ENCODE data around the gene ADPRM.

The ADPRM gene, protein sequence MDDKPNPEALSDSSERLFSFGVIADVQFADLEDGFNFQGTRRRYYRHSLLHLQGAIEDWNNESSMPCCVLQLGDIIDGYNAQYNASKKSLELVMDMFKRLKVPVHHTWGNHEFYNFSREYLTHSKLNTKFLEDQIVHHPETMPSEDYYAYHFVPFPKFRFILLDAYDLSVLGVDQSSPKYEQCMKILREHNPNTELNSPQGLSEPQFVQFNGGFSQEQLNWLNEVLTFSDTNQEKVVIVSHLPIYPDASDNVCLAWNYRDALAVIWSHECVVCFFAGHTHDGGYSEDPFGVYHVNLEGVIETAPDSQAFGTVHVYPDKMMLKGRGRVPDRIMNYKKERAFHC

DNA sequence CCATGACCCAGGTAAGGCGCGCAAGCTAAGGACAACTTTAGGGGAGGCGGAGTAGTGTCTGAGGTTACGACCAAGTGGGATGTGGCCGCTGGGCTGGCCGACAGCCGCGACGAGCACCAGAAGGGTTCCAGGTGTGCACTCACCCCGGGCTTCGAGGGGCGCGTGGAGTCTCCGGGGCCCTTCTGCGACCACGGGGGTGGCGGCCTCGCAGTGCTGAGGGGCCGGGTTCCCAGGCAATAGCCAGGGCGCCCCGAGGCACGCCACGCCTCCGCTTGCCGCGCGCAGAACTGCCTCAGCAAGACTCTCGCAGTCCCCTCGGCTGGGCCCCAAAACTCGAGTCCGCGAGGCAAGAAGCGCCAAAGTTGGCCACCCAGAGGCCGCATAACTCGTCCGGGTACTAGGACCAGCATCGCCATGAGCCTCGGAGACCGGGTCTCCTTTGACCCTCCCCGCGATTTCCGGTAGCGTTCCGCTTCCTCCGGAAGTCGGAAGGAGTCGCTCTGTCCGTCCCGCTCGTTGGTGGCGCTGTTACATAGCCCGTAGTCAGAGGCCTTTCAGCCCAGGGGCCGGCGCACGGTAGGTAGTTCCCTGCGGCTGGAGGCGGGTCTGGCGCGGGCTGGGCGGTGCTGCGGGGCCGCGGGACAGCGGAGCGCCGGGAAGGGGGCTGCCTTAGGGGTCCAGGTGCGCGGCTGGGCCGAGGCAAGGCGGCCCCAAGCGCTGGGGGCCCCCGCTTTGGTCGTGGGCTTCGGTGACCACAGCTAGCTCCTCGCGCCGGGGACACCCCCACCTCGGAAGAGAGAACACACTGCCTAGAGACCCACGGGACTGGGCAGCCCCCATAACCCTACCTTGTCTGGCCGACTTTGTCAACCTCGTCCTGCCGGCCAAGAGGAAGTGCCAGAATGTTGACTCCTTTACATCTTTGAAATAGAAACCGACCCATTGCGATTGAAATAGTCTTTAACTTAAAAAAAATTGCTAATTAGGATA is at the start of gene ADPRM, which contains the start of gene SCO1:
Gene ADPRM, plus strand, starts transcription at position 503 of the 990 bp plus-strand sequence. CDS start 7,333 bp downstream, outside the sequence.
Gene SCO1, minus strand, starts transcription at position 442 of the 990 bp plus-strand sequence. Its CDS starts 26 bp downstream, at position 416.
- Mint-ChIP-seq H3K4me1 (peaks cover 64% of the 10 kb centered on the region), H3K9me3 (no peaks in the 10 kb centered on the region), H3K27ac (peak within 1 kb of the TSS; percentile 91), H3K4me3 (peak within 1 kb of the TSS; percentile 87), H3K27me3 (no peaks in the 10 kb centered on the region), H3K36me3 (ENCODE audit: low read depth) (peaks cover 42% of the 10 kb centered on the region)
- DNase-seq: peak; percentile 91
- peak; percentile 99 for ATAC-seq

DNA sequence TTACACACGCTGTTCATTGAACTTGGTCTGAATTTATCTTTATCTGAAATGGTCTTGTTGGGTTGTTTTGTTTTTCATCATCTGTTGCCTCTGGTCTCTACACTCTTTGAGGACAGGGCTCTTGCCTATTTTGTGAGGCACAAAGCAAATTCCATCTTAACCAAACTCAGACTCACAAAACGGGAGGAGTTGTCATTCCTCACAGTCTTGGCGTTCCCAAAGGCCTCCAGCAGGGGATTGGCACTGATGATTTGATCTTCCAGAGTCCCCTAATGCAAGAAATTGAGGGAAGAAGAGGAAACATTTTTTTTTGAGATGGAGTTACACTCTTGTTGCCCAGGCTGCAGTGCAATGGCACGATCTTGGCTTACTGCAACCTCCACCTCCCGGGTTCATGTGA is 49.0 kb upstream of the ADPRM start:
- ATAC-seq (no peak), DNase-seq (no peak)
- Mint-ChIP-seq H3K9me3 (no peaks in the 10 kb centered on the region), H3K4me3 (no peak overlapping the region), H3K27me3 (no peaks in the 10 kb centered on the region), H3K4me1 (peaks cover 11% of the 10 kb centered on the region), H3K27ac (no peak overlapping the region), H3K36me3 (ENCODE audit: low read depth) (peaks cover 11% of the 10 kb centered on the region)

DNA sequence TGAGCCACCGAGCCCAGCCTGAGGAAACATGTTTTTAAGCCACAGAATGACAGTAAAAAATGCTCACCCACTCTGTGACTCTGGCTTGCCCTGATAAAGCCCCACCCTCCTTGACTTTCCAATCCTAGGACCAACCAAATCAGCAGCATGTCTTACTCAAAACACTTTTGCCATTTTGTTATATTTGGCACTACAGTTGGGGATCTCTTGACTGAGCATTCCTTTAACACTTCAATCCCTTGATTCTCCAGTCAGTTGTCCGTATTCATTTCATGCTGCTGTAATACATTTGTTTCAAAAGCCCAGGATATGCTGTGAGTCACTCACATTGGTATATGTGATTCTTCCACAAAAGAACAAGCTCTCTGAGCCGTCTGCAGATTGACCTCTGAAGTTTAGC is 48.4 kb upstream of the ADPRM start:
- peaks cover 11% of the 10 kb centered on the region for H3K36me3 Mint-ChIP-seq (ENCODE audit: low read depth)
- ATAC-seq: no peak
- no peak overlapping the region for H3K27ac Mint-ChIP-seq
- H3K27me3 Mint-ChIP-seq: no peaks in the 10 kb centered on the region
- no peaks in the 10 kb centered on the region for H3K9me3 Mint-ChIP-seq
- no peak for DNase-seq
- peaks cover 15% of the 10 kb centered on the region for H3K4me1 Mint-ChIP-seq
- H3K4me3 Mint-ChIP-seq: no peak overlapping the region

DNA sequence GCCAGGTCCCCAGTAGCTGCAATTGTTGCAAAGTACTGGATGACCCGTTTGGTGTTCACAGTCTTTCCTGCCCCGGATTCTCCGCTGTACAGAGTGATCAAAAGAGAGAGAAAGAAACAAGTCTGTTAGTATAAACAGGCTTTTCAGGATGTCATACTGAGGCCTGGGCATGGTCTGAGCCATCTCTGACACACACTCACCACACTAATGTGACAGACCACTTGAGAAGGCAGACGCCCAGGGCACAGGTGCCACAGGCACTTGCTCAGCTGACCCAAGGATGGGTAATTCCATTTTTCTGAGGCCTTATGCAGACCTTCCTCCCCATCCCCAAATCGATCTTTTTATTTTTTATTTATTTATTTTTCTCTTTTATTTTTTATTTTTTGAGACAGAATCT is 47.8 kb upstream of the ADPRM start:
- Mint-ChIP-seq H3K27ac (no peak overlapping the region), H3K9me3 (no peaks in the 10 kb centered on the region)

DNA sequence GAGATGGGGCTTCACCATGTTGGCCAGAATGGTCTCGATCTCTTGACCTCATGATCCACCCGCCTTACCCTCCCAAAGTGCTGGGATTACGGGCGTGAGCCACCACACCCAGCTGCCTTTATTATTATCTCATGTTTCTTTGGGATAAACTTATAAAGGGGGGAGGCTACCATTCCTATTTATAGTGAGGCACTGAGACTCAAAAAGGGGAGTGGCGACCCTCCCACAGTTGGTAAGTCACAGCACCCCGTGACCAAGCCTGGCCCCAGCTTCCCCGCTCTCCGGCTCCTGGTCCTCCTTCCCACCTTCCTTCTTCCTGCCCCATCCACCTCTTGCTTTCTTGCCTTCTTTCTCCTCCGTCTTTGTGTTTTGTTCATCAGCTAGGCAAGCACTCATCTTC is 45.5 kb upstream of the ADPRM start:
- peaks cover 15% of the 10 kb centered on the region for H3K4me1 Mint-ChIP-seq
- no peaks in the 10 kb centered on the region for H3K9me3 Mint-ChIP-seq
- ATAC-seq: no peak
- DNase-seq: no peak
- H3K27ac Mint-ChIP-seq: no peak overlapping the region
- peaks cover 2% of the 10 kb centered on the region for H3K36me3 Mint-ChIP-seq (ENCODE audit: low read depth)
- no peaks in the 10 kb centered on the region for H3K27me3 Mint-ChIP-seq
- no peak overlapping the region for H3K4me3 Mint-ChIP-seq

More for the DNA sequence above, 47.8 kb upstream of the ADPRM start:
- Mint-ChIP-seq H3K27me3 (no peaks in the 10 kb centered on the region), H3K4me1 (peaks cover 15% of the 10 kb centered on the region), H3K36me3 (ENCODE audit: low read depth) (peaks cover 6% of the 10 kb centered on the region), H3K4me3 (no peak overlapping the region)
- DNase-seq: no peak
- ATAC-seq: no peak

DNA sequence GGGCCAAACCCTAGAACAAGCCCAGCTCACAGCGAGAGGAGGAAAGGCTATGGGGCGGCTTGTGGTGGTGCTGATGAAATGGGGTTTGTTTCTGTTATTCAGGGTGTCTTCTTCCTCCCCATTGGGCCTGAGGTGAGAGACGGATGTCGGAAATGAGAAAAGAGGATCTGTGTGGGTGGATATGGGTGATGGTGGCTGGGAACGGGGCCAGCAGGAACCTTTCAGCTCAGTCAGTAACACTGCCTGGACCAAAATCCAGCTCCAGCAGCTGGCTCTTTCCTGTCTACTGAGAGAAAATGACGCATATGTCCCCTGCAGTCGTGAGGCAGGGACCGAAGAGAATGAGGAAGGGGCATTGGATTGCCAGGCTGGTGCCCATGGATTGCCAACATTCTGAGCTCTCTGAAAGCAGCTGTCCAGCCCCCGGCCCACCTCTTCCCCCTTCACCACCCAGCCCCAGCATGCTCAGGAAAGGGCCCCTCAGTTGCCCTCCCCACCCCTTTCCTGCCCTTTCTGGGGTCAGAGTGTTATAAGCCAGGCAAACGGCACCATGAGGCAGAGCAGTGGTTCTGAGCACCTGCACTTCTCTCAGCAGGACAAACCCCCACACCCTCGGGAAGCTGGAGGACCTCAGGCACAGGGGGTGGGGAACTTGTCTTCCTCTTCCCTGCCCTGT is 44.3 kb upstream of the ADPRM start:
- ATAC-seq: peak; percentile 64

DNA sequence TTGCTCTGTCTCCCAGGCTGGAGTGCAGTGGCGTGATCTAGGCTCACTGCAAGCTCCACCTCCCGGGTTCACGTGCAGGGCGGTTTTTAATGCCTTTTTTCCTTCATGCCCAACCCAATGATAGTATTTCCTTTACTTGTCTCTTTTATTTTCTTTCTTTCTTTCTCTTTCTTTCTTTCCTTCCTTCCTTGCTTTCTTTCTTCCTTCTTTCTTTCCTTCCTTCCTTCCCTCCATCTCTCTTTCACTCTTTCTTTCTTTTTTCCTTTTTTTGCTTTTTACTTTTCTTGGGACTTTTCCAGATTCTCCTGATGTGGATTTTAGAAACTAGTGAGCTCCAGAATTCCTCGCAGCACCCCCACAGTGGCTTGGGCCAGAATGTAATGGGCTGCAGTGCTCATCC is 43.4 kb upstream of the ADPRM start:
- ATAC-seq: no peak
- H3K4me3 Mint-ChIP-seq: no peak overlapping the region
- no peak for DNase-seq
- H3K9me3 Mint-ChIP-seq: no peaks in the 10 kb centered on the region
- H3K4me1 Mint-ChIP-seq: peaks cover 15% of the 10 kb centered on the region
- no peaks in the 10 kb centered on the region for H3K27me3 Mint-ChIP-seq
- no peaks in the 10 kb centered on the region for H3K36me3 Mint-ChIP-seq (ENCODE audit: low read depth)
- no peak overlapping the region for H3K27ac Mint-ChIP-seq

More for the DNA sequence above, 44.3 kb upstream of the ADPRM start:
- Mint-ChIP-seq H3K27ac (peak overlapping the region; percentile 47), H3K4me1 (peaks cover 15% of the 10 kb centered on the region), H3K4me3 (no peak overlapping the region), H3K36me3 (ENCODE audit: low read depth) (peaks cover 2% of the 10 kb centered on the region), H3K27me3 (no peaks in the 10 kb centered on the region), H3K9me3 (no peaks in the 10 kb centered on the region)
- DNase-seq: peak; percentile 18

DNA sequence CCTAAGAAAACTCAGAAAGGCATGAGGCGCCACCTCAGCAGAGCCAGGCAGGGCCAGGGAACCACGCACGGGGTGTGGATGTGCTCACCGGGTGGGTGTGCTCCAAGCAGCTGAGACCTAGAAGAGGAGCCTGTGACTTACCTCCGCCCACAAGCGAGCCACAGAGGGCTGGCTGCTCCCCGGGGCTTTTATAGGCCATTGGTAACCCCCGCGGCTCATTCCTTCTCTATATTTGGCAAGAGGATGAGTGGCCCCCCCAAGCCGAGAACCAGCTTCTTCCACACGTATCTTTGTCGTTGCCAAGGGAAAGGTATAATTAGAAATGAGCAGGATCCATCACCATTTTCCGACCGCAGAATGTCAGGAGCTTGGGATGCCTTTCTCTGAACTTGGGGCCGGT is 40.2 kb upstream of the ADPRM start, which contains the start of gene MYH3:
Gene MYH3, minus strand, starts transcription at position 162 of the 400 bp plus-strand sequence. CDS start 2,245 bp downstream, outside the sequence.
- no peak for ATAC-seq
- Mint-ChIP-seq H3K4me3 (no peak within 1 kb of the TSS), H3K9me3 (no peaks in the 10 kb centered on the region), H3K27ac (no peak within 1 kb of the TSS), H3K27me3 (no peaks in the 10 kb centered on the region), H3K36me3 (ENCODE audit: low read depth) (peaks cover 6% of the 10 kb centered on the region), H3K4me1 (peaks cover 13% of the 10 kb centered on the region)
- no peak for DNase-seq

DNA sequence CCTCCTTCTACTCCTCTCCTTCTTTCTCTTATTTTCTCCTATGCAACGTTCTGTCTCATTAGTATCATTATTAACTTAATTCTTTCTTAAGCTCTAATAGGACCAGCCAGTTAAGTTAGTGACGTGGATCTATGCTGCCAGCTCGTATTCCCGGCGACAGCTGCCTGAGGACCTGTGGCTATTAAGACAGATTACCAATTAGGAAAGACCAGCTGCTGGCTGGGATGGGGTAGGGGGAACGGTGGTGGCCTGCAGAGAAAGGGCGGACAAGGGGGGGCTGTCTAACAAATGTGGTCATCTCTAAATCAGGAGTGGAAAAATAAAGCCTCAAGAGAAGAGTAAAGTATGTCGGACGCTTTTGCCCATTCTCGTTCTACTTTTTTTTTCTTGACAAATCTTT is 39.5 kb upstream of the ADPRM start:
- no peak overlapping the region for H3K4me3 Mint-ChIP-seq
- ATAC-seq (no peak), DNase-seq (no peak)
- H3K27ac Mint-ChIP-seq: no peak overlapping the region
- no peaks in the 10 kb centered on the region for H3K9me3 Mint-ChIP-seq
- H3K4me1 Mint-ChIP-seq: peaks cover 9% of the 10 kb centered on the region
- peaks cover 6% of the 10 kb centered on the region for H3K36me3 Mint-ChIP-seq (ENCODE audit: low read depth)
- H3K27me3 Mint-ChIP-seq: no peaks in the 10 kb centered on the region

DNA sequence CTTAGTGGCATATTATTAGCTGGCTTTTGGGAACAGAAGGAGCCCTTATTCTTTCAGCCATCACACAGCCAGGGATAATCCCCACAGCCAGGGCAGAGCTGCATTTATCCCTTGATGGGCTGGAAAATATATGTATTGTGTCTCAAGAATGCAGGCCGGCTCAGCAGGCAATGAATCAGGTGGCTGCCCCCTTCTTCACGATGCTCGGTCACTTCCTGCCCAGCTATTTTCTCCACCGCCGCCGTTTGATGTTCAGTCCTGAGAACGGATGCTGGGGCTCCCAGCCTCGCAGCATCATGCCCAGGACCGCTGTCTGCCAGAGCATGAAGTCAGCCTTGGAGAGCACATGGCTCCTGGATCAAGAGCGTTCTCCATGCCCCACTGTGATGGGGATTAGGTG is 36.0 kb upstream of the ADPRM start:
- ATAC-seq (no peak), DNase-seq (no peak)
- Mint-ChIP-seq H3K9me3 (no peaks in the 10 kb centered on the region), H3K27me3 (no peaks in the 10 kb centered on the region), H3K4me1 (no peaks in the 10 kb centered on the region), H3K27ac (no peak overlapping the region), H3K4me3 (no peak overlapping the region), H3K36me3 (ENCODE audit: low read depth) (peaks cover 11% of the 10 kb centered on the region)

DNA sequence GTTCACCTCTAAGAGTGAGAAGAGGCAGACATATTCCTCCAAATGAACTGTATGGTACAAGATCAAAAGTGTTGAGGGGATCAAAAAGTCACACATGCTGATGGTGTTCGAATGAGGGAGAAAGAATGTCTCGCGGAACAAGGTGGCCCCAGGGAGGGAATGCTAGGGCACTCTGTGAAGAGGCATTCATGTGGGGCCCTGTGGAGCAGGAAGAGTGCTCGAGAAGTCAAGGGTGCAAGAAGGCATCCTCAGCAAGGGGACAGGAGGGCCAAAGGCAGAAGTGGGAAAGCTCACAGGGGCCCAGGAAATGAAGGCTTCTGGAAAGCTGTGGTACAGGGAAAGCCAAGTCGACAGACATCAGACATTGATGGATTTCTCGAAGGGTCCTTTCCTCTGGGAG is 34.2 kb upstream of the ADPRM start:
- DNase-seq: no peak
- Mint-ChIP-seq H3K27ac (no peak overlapping the region), H3K4me3 (no peak overlapping the region), H3K27me3 (no peaks in the 10 kb centered on the region), H3K4me1 (no peaks in the 10 kb centered on the region), H3K36me3 (ENCODE audit: low read depth) (peaks cover 17% of the 10 kb centered on the region), H3K9me3 (no peaks in the 10 kb centered on the region)
- no peak for ATAC-seq

DNA sequence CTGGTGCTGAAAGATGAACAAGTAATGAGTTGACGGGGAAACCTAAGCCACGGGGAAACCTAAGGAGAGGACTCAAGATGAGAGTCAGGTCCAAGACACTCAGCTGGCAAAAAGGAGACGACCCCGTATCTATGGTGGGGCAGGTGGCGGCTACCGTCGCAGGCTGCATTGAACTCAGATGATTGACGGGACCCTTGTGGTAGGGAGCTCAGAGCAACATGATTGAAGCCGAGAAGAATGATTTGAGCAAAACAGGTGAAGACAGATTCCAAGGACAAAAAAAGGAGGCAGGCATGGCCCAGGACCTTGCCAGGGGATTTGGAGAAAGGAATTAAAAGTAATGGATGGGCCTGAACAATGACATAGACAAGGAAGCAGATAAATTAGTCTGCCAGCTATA is 32.8 kb upstream of the ADPRM start:
- Mint-ChIP-seq H3K4me3 (no peak overlapping the region), H3K27me3 (no peaks in the 10 kb centered on the region), H3K36me3 (ENCODE audit: low read depth) (peaks cover 15% of the 10 kb centered on the region), H3K9me3 (no peaks in the 10 kb centered on the region), H3K4me1 (no peaks in the 10 kb centered on the region), H3K27ac (no peak overlapping the region)
- ATAC-seq (no peak), DNase-seq (no peak)

DNA sequence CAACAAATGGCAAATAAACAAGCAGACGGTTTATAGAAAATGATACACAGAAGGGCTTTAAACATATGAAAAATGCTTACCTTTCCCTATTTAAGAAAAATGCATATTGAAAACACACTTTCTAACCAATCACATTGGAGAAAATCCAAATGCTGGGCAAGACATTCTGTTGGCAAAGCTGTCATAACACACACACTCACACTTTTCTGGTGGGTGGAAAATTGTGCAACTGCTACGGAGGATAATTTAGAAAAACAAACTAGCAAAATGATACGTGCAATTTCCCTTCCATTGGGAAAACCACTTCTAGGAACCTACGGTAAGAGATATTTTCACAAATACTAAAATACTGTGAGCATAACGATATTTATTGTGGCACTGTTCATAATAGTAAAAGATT is 30.5 kb upstream of the ADPRM start:
- Mint-ChIP-seq H3K27me3 (no peaks in the 10 kb centered on the region), H3K4me3 (no peak overlapping the region), H3K36me3 (ENCODE audit: low read depth) (peaks cover 12% of the 10 kb centered on the region)

DNA sequence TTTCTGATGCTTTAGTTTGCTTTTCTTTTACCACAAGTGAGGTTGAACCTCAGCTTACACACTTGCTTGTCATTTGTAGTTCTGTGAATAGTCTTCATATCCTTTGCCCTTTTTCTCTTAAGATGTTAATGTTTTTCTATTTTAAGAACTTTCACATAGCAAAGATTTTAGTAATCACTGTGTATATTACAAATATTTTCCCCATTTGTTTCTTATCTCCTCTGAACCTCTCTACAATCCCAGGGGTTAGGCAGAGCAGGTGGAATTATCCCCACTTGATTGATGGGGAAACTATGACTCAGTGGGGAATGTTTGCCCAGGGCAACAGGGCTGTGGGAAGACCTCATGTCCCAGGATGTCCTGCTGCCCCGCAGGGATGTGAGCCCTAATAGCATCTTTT is 28.6 kb upstream of the ADPRM start:
- H3K4me1 Mint-ChIP-seq: no peaks in the 10 kb centered on the region
- ATAC-seq: no peak
- H3K4me3 Mint-ChIP-seq: no peak overlapping the region
- no peak overlapping the region for H3K27ac Mint-ChIP-seq
- H3K27me3 Mint-ChIP-seq: no peaks in the 10 kb centered on the region
- H3K9me3 Mint-ChIP-seq: no peaks in the 10 kb centered on the region
- no peak for DNase-seq
- H3K36me3 Mint-ChIP-seq (ENCODE audit: low read depth): peaks cover 10% of the 10 kb centered on the region

More for the DNA sequence above, 30.5 kb upstream of the ADPRM start:
- DNase-seq (no peak), ATAC-seq (no peak)
- Mint-ChIP-seq H3K27ac (no peak overlapping the region), H3K4me1 (no peaks in the 10 kb centered on the region), H3K9me3 (no peaks in the 10 kb centered on the region)

All from activated naive CD8-positive, alpha-beta T cell treated with anti-CD3 and anti-CD28 coated beads, Interleukin-2, amount 50 U/mL, for 24 hours (primary cell).